ENCODE data around the gene LRCH4. TPM values are rescaled to one million over a fixed set of nuclear protein-coding genes. Genes with fewer than 3 reads are reported as not detected.
"Not testable (repeated sequence)": the region's sequence is repeated elsewhere in the genome, so short reads cannot be mapped to it uniquely, and the experiment has no call there.

The LRCH4 gene
- total and polyA plus RNA-seq, 2 donors (not counting 3 experiments of a cell fraction or from before 2014, with no cell fraction given) = 32.1 to 56.1 TPM

- peaks cover 12% of the 10 kb centered on the region for H3K4me1 ChIP-seq (ENCODE audit: control insufficient read depth, extremely low read depth, insufficient read depth, low read length)
- H3K4me3 ChIP-seq (replicated peaks in 1 of 3; ENCODE audit: insufficient read depth in 1 of 3, low read depth in 1 of 3, low read length in 3 of 3); H2AFZ ChIP-seq (ENCODE audit: low read depth, low read length); DNase-seq (ENCODE audit: low read depth, low spot score); POLR2A ChIA-PET; H4K20me1 ChIP-seq (replicated peaks; ENCODE audit: control insufficient read depth, extremely low read depth, insufficient read depth, low read length); H3K4me2 ChIP-seq (ENCODE audit: insufficient read depth, low read length); H3K9me3 ChIP-seq (replicated peaks; ENCODE audit: control insufficient read depth, insufficient read depth, low read length); H3K27me3 ChIP-seq (ENCODE audit: control insufficient read depth in 2 of 2, insufficient read depth in 2 of 2, low read length in 2 of 2); H3K9ac ChIP-seq (replicated peaks; ENCODE audit: extremely low read depth, insufficient read depth, low read length); intact Hi-C loops (cut with micrococcal nuclease); BruUV-seq (replicated peaks); FAIRE-seq; H3K9me1 ChIP-seq (replicated peaks; ENCODE audit: control insufficient read depth, extremely low read depth, insufficient read depth, low read length); dilution Hi-C loops (cut with MboI; ENCODE audit: extremely low pct_ligation_motif_present, low sequenced_read_pairs); H3K36me3 ChIP-seq (ENCODE audit: control insufficient read depth in 2 of 2, extremely low read depth in 1 of 2, insufficient read depth in 2 of 2, low read length in 2 of 2); H3K27ac ChIP-seq (ENCODE audit: insufficient read depth, low read depth, low read length): not testable (repeated sequence)
- CTCF ChIA-PET = interaction anchor here (1.5 kb wide), 1 partner anchor 23 kb away, joined by 5 read pairs; no protein-coding TSS in a partner anchor
- H3K79me2 ChIP-seq (ENCODE audit: control insufficient read depth, insufficient read depth, low read length) = peaks cover 12% of the 10 kb centered on the region
Measured at GRCh38 chr7:100536695-100537094, 49.2 kb downstream of the LRCH4 start.

- H3K36me3 ChIP-seq (ENCODE audit: control insufficient read depth in 2 of 2, extremely low read depth in 1 of 2, insufficient read depth in 2 of 2, low read length in 2 of 2); POLR2A ChIA-PET; H3K9ac ChIP-seq (replicated peaks; ENCODE audit: extremely low read depth, insufficient read depth, low read length); intact Hi-C loops (cut with micrococcal nuclease); DNase-seq (ENCODE audit: low read depth, low spot score); H4K20me1 ChIP-seq (replicated peaks; ENCODE audit: control insufficient read depth, extremely low read depth, insufficient read depth, low read length); H2AFZ ChIP-seq (ENCODE audit: low read depth, low read length); H3K9me3 ChIP-seq (replicated peaks; ENCODE audit: control insufficient read depth, insufficient read depth, low read length); dilution Hi-C loops (cut with MboI; ENCODE audit: extremely low pct_ligation_motif_present, low sequenced_read_pairs); H3K79me2 ChIP-seq (ENCODE audit: control insufficient read depth, insufficient read depth, low read length); H3K27ac ChIP-seq (ENCODE audit: insufficient read depth, low read depth, low read length); H3K4me3 ChIP-seq (replicated peaks in 1 of 3; ENCODE audit: insufficient read depth in 1 of 3, low read depth in 1 of 3, low read length in 3 of 3); BruUV-seq (replicated peaks); H3K4me2 ChIP-seq (ENCODE audit: insufficient read depth, low read length); H3K9me1 ChIP-seq (replicated peaks; ENCODE audit: control insufficient read depth, extremely low read depth, insufficient read depth, low read length); H3K27me3 ChIP-seq (ENCODE audit: control insufficient read depth in 2 of 2, insufficient read depth in 2 of 2, low read length in 2 of 2); FAIRE-seq: not testable (repeated sequence)
- CTCF ChIA-PET = interaction anchor here (1.2 to 1.5 kb wide), 2 partner anchors 12 to 24 kb away, joined by 5 read pairs; no protein-coding TSS in a partner anchor
- peaks cover 12% of the 10 kb centered on the region for H3K4me1 ChIP-seq (ENCODE audit: control insufficient read depth, extremely low read depth, insufficient read depth, low read length)
Measured at GRCh38 chr7:100535982-100536381, 49.9 kb downstream of the LRCH4 start.
